Stomach (tissue), 9 donors: ENCODE measurements around the gene RALY. TPM values are rescaled to one million over a fixed set of nuclear protein-coding genes. Genes with fewer than 3 reads are reported as not detected.

Experiments used
- DNase-seq, 2 donors: peaks; one replicate each; pipeline versions ENCODE4 v3.0.0 to v3.0.0-alpha.2; 2013 to 2019
- H3K27ac ChIP-seq, 5 donors: fragments of 200-600 bp in 4 of 5; sonication (generic) in 4 of 5; one replicate each; pipeline ENCODE4 v1.5.1; 2013 to 2019; ENCODE audit warnings: mild to moderate bottlenecking in 1 of 5, moderate library complexity in 1 of 5
- H3K27me3 ChIP-seq, 3 donors: fragments of 200-600 bp; sonication (generic); one replicate each; pipeline ENCODE4 v1.5.1; 2017 to 2019; ENCODE audit warnings: mixed run types in 1 of 3
- H3K36me3 ChIP-seq, 4 donors: fragments of 200-600 bp; sonication (generic); 1 replicate in 3 of 4; 2 replicates in 1 of 4; pipeline ENCODE4 v1.5.1; 2016 to 2019
- H3K4me1 ChIP-seq, 4 donors: fragments of 200-600 bp; sonication (generic); one replicate each; pipeline ENCODE4 v1.5.1; 2016 to 2019
- H3K4me3 ChIP-seq, 4 donors: fragments of 200-600 bp; sonication (generic) in 3 of 4; one replicate each; pipeline ENCODE4 v1.5.1; 2016 to 2019; ENCODE audit warnings: mild to moderate bottlenecking in 1 of 4
- H3K9me3 ChIP-seq, 4 donors: fragments of 200-600 bp; sonication (generic); one replicate each; pipeline ENCODE4 v1.5.1; 2016 to 2019
- CTCF ChIP-seq, 7 experiments: fragments of 450-650 bp in 4 of 7; fragments of 200-600 bp in 3 of 7; sonication (generic) in 3 of 7; IDR thresholded peaks; one replicate each; pipeline ENCODE4 v1.5.1; 2016 to 2019; ENCODE audit warnings: antibody characterized with exemption in 7 of 7, control low read depth in 2 of 7, mild to moderate bottlenecking in 1 of 7
- EP300 ChIP-seq: sonication (generic); formaldehyde crosslinking; IDR thresholded peaks from one replicate; pipeline ENCODE4 v1.6.1; 2017; ENCODE audit warnings: antibody characterized with exemption
- POLR2A ChIP-seq, 4 donors: fragments of 450-650 bp; IDR thresholded peaks; one replicate each; pipeline ENCODE4 v1.6.1; 2016; ENCODE audit warnings: antibody characterized with exemption in 4 of 4, control low read depth in 2 of 4, mild to moderate bottlenecking in 1 of 4, moderate library complexity in 1 of 4
- POLR2AphosphoS5 ChIP-seq, 3 donors: sonication (generic); formaldehyde crosslinking; IDR thresholded peaks; one replicate each; pipeline ENCODE4 v1.6.1; 2016; ENCODE audit warnings: antibody characterized with exemption in 3 of 3
- WGBS, 5 donors: extraction: QIAGEN DNeasy Blood & Tissue Kit in 3 of 5; methylation state at CpG; one replicate each; pipeline versions ENCODE4 v1.1.5 to v1.1.7; 2013 to 2018; 5-methylcytosine and 5-hydroxymethylcytosine counted together
- intact Hi-C: fragments of 100-400 bp; cut with DNase I; formaldehyde crosslinking; loops from one replicate; pipeline ENCODE4 v1.15.1; 2023; ENCODE audit warnings: low total_unique reads
- polyA plus RNA-seq, 3 donors: library from polyadenylated mRNA; stranded (reverse); fragments of 200-250 nt; gene quantifications; one replicate each; pipeline ENCODE4 v1.2.3, GENCODE V29; 2013
- total RNA-seq, 5 donors: library from RNA; depleted of rRNA; stranded (reverse); fragments of >200 nt; gene quantifications; one replicate each; pipeline versions ENCODE4 v1.1.0 to v1.2.3, GENCODE V29; 2014 to 2016
- donor health status: healthy with polysubstance abuse.
- donor health status: Bipolar disorder and iron deficiency.
- donor health status: healthy.

RALY gene
- total and polyA plus RNA-seq, 8 donors, result 21.6 to 389 (median 97.7) TPM

GRCh38 chr20:33999025-33999649, 5.4 kb downstream of the RALY start:
- 62 to 68% (median 63%) methylated on average over 7 of the region's 7 CpGs for WGBS, 5 donors
- H3K27ac ChIP-seq, result no peak overlapping the region
- intact Hi-C loops, result loop anchor here (10.0 kb wide), 1 partner anchor 66 kb away; no protein-coding TSS in a partner anchor

GRCh38 chr20:34001378-34001777, 7.7 kb downstream of the RALY start:
- intact Hi-C loops, result no loop called here
- H3K27me3 ChIP-seq, result no peaks in the 10 kb centered on the region
- H3K4me1 ChIP-seq, result peaks cover 50 to 99% (median 79%) of the 10 kb centered on the region in 4 donors
- H3K9me3 ChIP-seq, result no peaks in the 10 kb centered on the region
- TF ChIP-seq CTCF (IDR thresholded peaks at IDR 0.05) (no peak), POLR2A (IDR thresholded peaks at IDR 0.05) (no peak), EP300 (no peak), POLR2AphosphoS5 (IDR thresholded peaks at IDR 0.05) (no peak)
- no peak for DNase-seq
- whole genome bisulfite sequencing, 5 donors, result 35 to 48% (median 41%) methylated on average over 2 of the region's 2 CpGs
- H3K27ac ChIP-seq, result no peak overlapping the region
- no peaks in the 10 kb centered on the region for H3K36me3 ChIP-seq
- H3K4me3 ChIP-seq, result no peak overlapping the region

More at GRCh38 chr20:33999025-33999649, 5.4 kb downstream of the RALY start:
- no peaks in the 10 kb centered on the region for H3K27me3 ChIP-seq
- TF ChIP-seq CTCF (IDR thresholded peaks at IDR 0.05) (no peak), POLR2AphosphoS5 (IDR thresholded peaks at IDR 0.05) (no peak), EP300 (no peak), POLR2A (IDR thresholded peaks at IDR 0.05) (no peak)
- no peak for DNase-seq
- H3K9me3 ChIP-seq, result no peaks in the 10 kb centered on the region
- no peak overlapping the region for H3K4me3 ChIP-seq
- peaks cover 66 to 94% (median 82%) of the 10 kb centered on the region in 4 donors for H3K4me1 ChIP-seq
- no peaks in the 10 kb centered on the region for H3K36me3 ChIP-seq

- peaks cover 31 to 98% (median 70%) of the 10 kb centered on the region in 4 donors for H3K4me1 ChIP-seq
- intact Hi-C loops, result no loop called here
- H3K9me3 ChIP-seq, result no peaks in the 10 kb centered on the region
- H3K27me3 ChIP-seq, result no peaks in the 10 kb centered on the region
- H3K4me3 ChIP-seq, result no peak overlapping the region
- no peak for DNase-seq
- TF ChIP-seq POLR2AphosphoS5 (IDR thresholded peaks at IDR 0.05), result no peak
- TF ChIP-seq POLR2A (IDR thresholded peaks at IDR 0.05), result no peak
- TF ChIP-seq CTCF (IDR thresholded peaks at IDR 0.05), result no peak
- TF ChIP-seq EP300, result no peak
- 64 to 76% (median 70%) methylated on average over 2 of the region's 2 CpGs for WGBS, 5 donors
- no peaks in the 10 kb centered on the region for H3K36me3 ChIP-seq
- H3K27ac ChIP-seq, result no peak overlapping the region
Measured at GRCh38 chr20:34004227-34004626, 10.5 kb downstream of the RALY start.

GRCh38 chr20:34004790-34005457, 11.2 kb downstream of the RALY start:
- WGBS, 5 donors, result 73 to 78% (median 76%) methylated on average over 11 of the region's 11 CpGs
- Histone ChIP-seq H3K36me3 (no peaks in the 10 kb centered on the region), H3K4me1 (peaks cover 26 to 98% (median 70%) of the 10 kb centered on the region in 4 donors), H3K27ac (no peak overlapping the region), H3K27me3 (no peaks in the 10 kb centered on the region), H3K4me3 (no peak overlapping the region), H3K9me3 (no peaks in the 10 kb centered on the region)
- intact Hi-C loops, result no loop called here
- DNase-seq, result no peak
- TF ChIP-seq POLR2A (IDR thresholded peaks at IDR 0.05) (no peak), EP300 (no peak), CTCF (IDR thresholded peaks at IDR 0.05) (no peak), POLR2AphosphoS5 (IDR thresholded peaks at IDR 0.05) (no peak)
